ENCODE data around the gene C3orf18. TPM values are rescaled to one million over a fixed set of nuclear protein-coding genes. Genes with fewer than 3 reads are reported as not detected.

C3orf18 gene
- total RNA-seq, 1 donor from 2014 or later: 10.8 TPM

- Histone ChIP-seq H3K9me3 (no peaks in the 10 kb centered on the region), H3K27me3 (no peaks in the 10 kb centered on the region), H3K4me3 (peak overlapping the region in 1 of 2 donors; percentile 26), H3K4me1 (peaks cover 7% of the 10 kb centered on the region), H3K36me3 (no peaks in the 10 kb centered on the region), H3K27ac (no peak overlapping the region)
- no peak for DNase-seq (ENCODE audit: extremely low spot score in 2 of 2)
- intact Hi-C loops (cut with DNase I): no loop called here
- no peak for TF ChIP-seq CTCF (IDR thresholded peaks at IDR 0.05)
- TF ChIP-seq POLR2A (IDR thresholded peaks at IDR 0.05): no peak
- no peak for TF ChIP-seq POLR2AphosphoS5 (IDR thresholded peaks at IDR 0.05; ENCODE audit: insufficient read depth in 1 of 2, low read depth in 1 of 2)
Measured at GRCh38 chr3:50530001-50530970, 37.3 kb downstream of the C3orf18 start.

GRCh38 chr3:50525987-50526386, 41.6 kb downstream of the C3orf18 start:
- no peak for DNase-seq (ENCODE audit: extremely low spot score in 2 of 2)
- TF ChIP-seq CTCF (IDR thresholded peaks at IDR 0.05) (no peak), POLR2A (IDR thresholded peaks at IDR 0.05) (no peak), POLR2AphosphoS5 (IDR thresholded peaks at IDR 0.05; ENCODE audit: insufficient read depth in 1 of 2, low read depth in 1 of 2) (no peak)
- intact Hi-C loops (cut with DNase I): no loop called here
- no peak overlapping the region for H3K27ac ChIP-seq
- H3K4me3 ChIP-seq: no peak overlapping the region
- no peaks in the 10 kb centered on the region for H3K9me3 ChIP-seq
- H3K36me3 ChIP-seq: no peaks in the 10 kb centered on the region
- no peaks in the 10 kb centered on the region for H3K4me1 ChIP-seq
- no peaks in the 10 kb centered on the region for H3K27me3 ChIP-seq

- H3K27me3 ChIP-seq: no peaks in the 10 kb centered on the region
- H3K27ac ChIP-seq: no peak overlapping the region
- DNase-seq (ENCODE audit: extremely low spot score in 2 of 2): no peak
- H3K4me1 ChIP-seq: no peaks in the 10 kb centered on the region
- no peak overlapping the region for H3K4me3 ChIP-seq
- TF ChIP-seq CTCF (IDR thresholded peaks at IDR 0.05): no peak
- no peak for TF ChIP-seq POLR2A (IDR thresholded peaks at IDR 0.05)
- TF ChIP-seq POLR2AphosphoS5 (IDR thresholded peaks at IDR 0.05; ENCODE audit: insufficient read depth in 1 of 2, low read depth in 1 of 2): no peak
- no peaks in the 10 kb centered on the region for H3K9me3 ChIP-seq
- intact Hi-C loops (cut with DNase I): no loop called here
- no peaks in the 10 kb centered on the region for H3K36me3 ChIP-seq
Measured at GRCh38 chr3:50525191-50525910, 42.2 kb downstream of the C3orf18 start.

GRCh38 chr3:50524746-50525145, 42.8 kb downstream of the C3orf18 start:
- Histone ChIP-seq H3K4me3 (no peak overlapping the region), H3K9me3 (no peaks in the 10 kb centered on the region), H3K27ac (no peak overlapping the region), H3K36me3 (no peaks in the 10 kb centered on the region), H3K27me3 (no peaks in the 10 kb centered on the region), H3K4me1 (no peaks in the 10 kb centered on the region)
- DNase-seq (ENCODE audit: extremely low spot score in 2 of 2): no peak
- TF ChIP-seq CTCF (IDR thresholded peaks at IDR 0.05) (no peak), POLR2AphosphoS5 (IDR thresholded peaks at IDR 0.05; ENCODE audit: insufficient read depth in 1 of 2, low read depth in 1 of 2) (no peak), POLR2A (IDR thresholded peaks at IDR 0.05) (no peak)
- intact Hi-C loops (cut with DNase I): no loop called here

Data from vagina (tissue), 2 donors.